Activated CD8-positive, alpha-beta memory T cell treated with anti-CD3 and anti-CD28 coated beads, Interleukin-2, amount 10 ng/mL, durations not matched to agents 7 days and 5 days (primary cell): ENCODE measurements around the gene BSG. TPM values are rescaled to one million over a fixed set of nuclear protein-coding genes. Genes with fewer than 3 reads are reported as not detected.

Source experiments
- total RNA-seq, 2 experiments: library from RNA; stranded (reverse); gene quantifications; one replicate each; pipeline ENCODE4 v1.2.3, GENCODE V29; 2021

Gene BSG
- total RNA-seq, 2 experiments from 2014 or later = 206 to 225 TPM

Other genes starting within 250 kb of the BSG start
- gene MIER2, start 227.8 kb upstream of the BSG start, total RNA-seq = 10 to 100 TPM; 21.6 to 23.8 TPM
- gene C2CD4C, start 163.4 kb upstream of the BSG start, total RNA-seq = not detected
- gene SHC2, start 111.6 kb upstream of the BSG start, total RNA-seq = not detected
- under 1 TPM; 0.16 to 0.44 TPM for gene MADCAM1, start 76.1 kb upstream of the BSG start, total RNA-seq
- gene TPGS1, start 65.1 kb upstream of the BSG start, total RNA-seq = 10 to 100 TPM; 19.4 to 21.6 TPM
- 10 to 100 TPM; 58.3 to 58.9 TPM for gene CDC34, start 40.8 kb upstream of the BSG start, total RNA-seq
- 10 to 100 TPM; 46.9 to 76.3 TPM for gene GZMM, start 28.5 kb upstream of the BSG start, total RNA-seq
- gene HCN2, start 17.3 kb downstream of the BSG start, total RNA-seq = under 1 TPM; 0.67 to 0.75 TPM
- 10 to 100 TPM; 65.0 to 68.1 TPM for gene POLRMT, start 60.9 kb downstream of the BSG start, total RNA-seq
- not detected for gene FGF22, start 67.3 kb downstream of the BSG start, total RNA-seq
- gene RNF126, start 90.6 kb downstream of the BSG start, total RNA-seq = 10 to 100 TPM; 76.9 to 83.0 TPM
- gene FSTL3, start 103.8 kb downstream of the BSG start, total RNA-seq = 1 to 10 TPM; 2.2 to 3.1 TPM
- under 1 TPM in 1 of 2 experiments, not detected in 1; 0.59 TPM for gene PRSS57, start 122.9 kb downstream of the BSG start, total RNA-seq
- not detected for gene PALM, start 136.3 kb downstream of the BSG start, total RNA-seq
- not detected for gene MISP, start 178.5 kb downstream of the BSG start, total RNA-seq
- 100 to 1,000 TPM; 481 to 631 TPM for gene PTBP1, start 224.9 kb downstream of the BSG start, total RNA-seq
- not detected for gene PLPPR3, start 249.4 kb downstream of the BSG start, total RNA-seq